T-helper 1 cell (primary cell): ENCODE results near the gene UBTD2.

ENCODE experiments used
- DNase-seq, 5 donors: peaks; one replicate each; pipeline ENCODE4 v3.0.0-alpha.2; 2012 to 2020

The UBTD2 gene

GRCh38 chr5:172189693-172190296, 93.8 kb downstream of the UBTD2 start:
- no peak for DNase-seq

- DNase-seq = no peak
Measured at GRCh38 chr5:172188893-172189692, 94.5 kb downstream of the UBTD2 start.

DNA sequence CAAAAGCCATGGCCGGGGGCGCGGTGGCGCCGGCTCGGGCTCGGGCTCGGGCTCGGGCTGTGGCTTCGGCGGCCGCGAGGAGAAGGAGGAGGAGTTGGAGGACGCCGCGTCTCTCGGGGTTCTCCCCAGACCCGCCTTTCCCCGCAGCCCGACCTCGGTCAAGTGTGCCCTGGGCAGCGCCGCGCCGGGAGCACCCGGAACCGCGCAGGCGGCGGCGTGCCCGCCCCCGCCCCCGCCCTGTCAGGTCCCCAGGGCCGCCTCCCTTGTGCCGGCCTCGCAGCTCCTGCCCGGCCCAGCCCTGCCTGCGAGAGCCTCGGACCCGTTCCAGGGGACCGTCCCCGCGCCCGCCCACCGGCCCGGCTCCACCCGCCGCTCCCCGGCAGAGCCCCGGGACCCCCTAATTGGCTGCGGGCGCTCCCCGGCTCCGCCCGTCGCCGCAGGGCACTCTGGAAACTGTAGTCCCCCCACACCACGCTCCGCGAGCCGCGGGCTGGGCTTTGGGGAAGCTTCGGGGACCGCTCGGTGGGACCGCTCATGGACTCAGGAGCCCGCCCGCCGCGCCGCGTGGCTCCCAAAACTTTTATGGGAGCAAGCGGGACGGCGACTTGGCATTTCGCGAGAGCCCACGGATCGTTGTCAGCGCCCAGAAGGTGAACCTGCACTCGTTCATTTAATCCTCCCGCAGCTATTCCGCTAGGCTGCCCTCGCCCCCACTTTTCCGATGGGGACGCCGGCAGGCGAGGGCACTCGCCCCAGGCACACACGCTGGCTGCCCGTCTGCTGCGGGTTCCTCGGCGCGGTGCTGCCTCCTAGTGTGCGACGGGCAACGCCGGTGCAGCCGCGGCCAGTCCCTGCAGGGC, 95.3 kb downstream of the UBTD2 start, which contains the start of gene STK10:
Gene STK10 (minus strand): TSS at position 192 of the 860 bp plus-strand sequence. CDS start 182 bp downstream, at position 10.
- DNase-seq = peak; percentile 76 to 91 (median 86)

DNA sequence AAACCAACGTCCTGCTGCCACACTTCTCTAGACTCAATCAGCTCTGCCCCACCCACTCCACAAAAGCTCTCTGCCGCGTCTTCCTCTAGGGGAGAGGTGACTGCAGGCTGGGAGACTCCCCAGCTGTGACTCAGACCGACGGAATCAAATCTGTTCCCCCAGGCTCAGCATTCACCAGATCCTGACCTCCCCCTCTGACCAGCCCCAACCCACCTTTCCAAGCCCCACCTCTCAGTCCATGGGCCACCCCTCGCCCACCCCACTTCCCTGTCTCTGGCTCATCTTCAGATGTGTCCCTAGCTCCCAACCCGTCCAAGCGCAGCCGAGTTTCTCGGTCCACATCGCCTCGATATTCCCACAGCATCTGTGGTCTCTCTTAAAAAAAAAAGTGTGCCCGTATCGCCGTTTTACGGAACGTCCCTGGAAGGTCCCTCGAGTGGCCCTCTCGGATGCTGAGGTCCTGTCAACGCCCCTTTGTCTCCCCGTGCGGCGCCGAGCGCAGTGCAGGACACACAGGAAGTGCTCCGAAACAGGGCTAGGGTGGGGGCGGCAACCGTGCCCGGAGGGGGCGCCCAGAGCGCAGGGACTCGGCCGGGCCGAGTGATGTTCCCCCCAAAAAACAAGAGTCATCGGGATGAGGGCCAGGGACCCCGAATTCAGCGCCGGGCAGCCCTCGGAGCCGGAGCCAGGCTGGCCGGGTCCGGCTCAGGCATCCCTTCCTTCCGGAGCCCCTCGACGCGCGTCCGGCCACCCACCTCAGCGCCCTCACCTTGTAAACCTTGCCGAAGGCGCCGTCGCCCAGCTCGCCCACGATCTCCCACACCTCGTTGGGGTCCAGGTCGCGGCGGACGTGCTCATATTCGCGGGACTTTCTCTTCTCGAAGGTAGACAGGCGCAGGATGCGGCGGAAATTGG, 96.2 kb downstream of the UBTD2 start:
- DNase-seq = peak; percentile 52 to 74 (median 68)

DNA sequence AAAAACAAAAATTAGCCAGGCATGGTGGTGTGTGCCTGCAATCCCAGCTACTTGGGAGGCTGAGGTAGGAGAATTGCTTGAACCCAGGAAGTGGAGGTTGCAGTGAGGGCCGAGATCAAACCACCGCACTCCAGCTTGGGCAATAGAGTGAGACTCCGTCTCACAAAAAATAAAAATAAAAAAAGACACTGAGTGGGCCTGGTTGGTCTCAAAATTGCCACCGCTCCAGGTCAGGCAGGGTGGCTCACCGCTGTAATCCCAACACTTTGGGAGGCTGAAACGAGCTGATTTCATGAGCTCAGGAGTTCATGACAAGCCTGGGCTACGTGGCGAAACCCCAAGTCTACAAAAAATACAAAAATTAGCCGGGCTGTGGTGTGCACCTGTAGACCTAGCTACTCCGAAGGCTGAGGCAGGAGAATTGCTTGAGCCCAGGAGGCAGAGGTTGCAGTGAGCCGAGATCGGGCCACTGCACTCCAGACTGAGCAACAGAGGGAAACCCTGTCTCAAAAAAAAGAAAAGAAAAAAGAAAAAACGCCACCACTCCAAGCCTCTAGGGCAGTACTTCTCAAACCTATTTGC, 97.4 kb downstream of the UBTD2 start:
- no peak for DNase-seq

GRCh38 chr5:172185096-172185461, 98.5 kb downstream of the UBTD2 start:
- DNase-seq = peak in 2 of 5 donors; percentile 17 to 31

DNA sequence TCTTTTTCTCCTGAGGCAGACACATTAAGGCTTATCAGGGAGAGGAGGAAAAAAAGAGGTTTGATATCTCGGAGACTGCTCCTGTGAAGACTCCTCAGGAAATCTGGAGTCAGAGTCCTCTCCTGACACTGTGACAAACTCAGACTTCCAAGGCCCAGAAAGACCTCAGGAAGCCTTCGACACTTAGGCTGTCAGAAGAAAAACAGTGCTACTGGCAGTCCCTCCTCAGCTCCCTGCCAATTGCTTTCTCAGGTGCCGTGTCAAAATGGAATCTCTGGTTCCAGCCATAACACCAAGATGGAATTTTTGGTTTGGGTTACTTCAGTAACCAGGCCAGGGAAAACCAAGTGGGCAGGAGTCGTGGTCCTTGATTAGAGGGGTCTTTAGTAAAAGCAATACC, 99.7 kb downstream of the UBTD2 start:
- DNase-seq = no peak

- no peak for DNase-seq
Measured at GRCh38 chr5:172182291-172182690, 101.3 kb downstream of the UBTD2 start.

GRCh38 chr5:172180936-172181335, 102.6 kb downstream of the UBTD2 start:
- peak in 3 of 5 donors; percentile 24 to 44 (median 37) for DNase-seq

DNA sequence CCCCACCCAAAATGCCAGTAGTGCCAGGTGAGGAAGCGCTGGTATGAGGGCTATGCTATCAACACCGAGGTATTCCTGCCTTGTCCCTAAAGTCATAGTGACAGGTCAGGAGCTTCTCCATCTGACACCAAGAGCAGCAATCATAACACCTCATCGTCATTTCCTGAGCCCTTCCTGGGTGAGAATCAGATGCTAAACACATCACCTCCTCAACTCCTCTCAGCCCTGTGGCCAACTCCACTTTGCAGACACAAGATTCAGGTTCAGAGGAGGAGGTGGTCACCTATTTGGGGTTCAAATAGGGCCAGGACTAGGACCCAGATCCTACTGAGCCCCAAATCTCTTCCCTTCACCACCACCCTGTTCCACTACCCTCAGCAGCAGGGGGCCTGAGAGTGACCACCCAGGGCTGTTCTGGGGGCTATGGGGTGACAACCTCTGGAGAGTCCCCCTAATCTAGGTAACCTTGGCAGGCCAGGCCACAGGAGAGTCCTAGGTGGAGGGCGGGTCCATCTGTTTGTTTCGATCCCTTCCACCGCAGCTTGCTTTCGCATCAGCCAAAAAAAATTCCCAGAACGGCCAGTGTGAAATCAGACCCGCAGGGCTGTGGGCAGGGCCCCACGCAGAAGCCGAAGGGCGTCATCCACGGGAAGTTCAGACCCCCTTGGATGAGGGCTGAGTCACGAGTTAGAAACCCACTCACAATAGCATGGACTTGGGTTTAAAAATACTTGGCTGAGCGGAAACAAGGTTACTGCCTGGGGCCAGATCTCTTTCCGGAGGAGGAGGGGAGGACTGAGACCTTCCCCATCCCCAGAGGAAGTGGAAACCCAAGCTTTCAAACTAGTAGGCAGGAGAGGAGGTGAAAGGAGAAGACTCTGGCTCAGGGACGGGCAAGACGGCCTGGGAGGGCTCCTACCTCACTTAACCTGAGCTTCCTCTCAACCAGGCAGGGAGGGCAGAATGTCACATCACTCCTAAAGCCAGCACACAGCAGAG, 104.3 kb downstream of the UBTD2 start:
- DNase-seq = peak in 4 of 5 donors; percentile 38 to 83 (median 47)

DNA sequence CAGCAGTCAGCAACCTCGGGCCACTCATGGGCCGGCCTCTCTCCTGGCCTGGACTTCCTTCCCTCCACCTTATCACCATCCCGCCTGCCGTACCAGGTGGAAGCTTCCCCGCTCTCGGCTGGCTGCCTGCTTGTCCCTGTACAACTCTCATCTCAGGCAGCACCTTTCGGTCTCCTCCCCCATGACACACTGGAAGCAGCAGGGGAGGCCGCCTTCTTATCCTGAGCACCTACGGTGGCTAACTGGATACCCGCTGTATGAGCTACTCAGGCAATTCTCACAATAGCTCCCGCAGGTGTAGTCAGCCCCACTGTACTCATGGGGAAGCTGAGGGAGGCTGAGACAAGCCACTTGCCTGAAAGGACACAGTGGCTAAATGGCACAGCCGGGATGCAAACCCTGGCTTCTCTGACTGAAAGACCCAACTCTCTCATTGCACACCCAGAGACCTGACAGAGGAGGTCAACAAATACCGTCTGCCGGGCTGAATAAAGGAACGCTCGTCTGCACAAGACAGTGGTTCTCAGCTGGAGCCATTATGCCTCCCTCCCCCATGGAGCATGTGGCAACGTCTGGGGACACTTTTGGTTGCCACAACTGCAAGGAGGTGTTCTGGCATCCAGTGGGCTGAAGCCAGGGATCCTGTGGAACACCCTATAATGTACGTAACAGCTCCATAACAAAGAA, 105.1 kb downstream of the UBTD2 start:
- no peak for DNase-seq

DNA sequence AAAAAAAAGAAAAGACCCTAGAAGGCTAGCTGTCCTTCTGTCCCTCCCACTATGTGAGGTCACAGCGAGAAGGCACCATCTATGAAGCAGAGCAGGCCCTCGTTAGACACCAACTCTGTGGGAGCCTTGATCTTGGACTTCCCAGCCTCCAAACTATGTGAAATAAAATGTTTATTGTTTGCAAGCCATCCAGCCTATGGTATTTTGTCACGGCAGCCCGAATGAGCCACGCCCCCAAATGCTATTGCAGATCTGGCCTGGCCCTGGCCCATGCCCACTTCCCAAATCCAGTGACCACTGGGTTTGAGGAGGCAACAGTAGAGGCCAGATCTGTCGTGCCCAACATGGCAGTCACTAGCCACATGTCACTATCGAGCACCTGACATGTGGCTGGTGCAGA, 106.4 kb downstream of the UBTD2 start:
- no peak for DNase-seq

DNA sequence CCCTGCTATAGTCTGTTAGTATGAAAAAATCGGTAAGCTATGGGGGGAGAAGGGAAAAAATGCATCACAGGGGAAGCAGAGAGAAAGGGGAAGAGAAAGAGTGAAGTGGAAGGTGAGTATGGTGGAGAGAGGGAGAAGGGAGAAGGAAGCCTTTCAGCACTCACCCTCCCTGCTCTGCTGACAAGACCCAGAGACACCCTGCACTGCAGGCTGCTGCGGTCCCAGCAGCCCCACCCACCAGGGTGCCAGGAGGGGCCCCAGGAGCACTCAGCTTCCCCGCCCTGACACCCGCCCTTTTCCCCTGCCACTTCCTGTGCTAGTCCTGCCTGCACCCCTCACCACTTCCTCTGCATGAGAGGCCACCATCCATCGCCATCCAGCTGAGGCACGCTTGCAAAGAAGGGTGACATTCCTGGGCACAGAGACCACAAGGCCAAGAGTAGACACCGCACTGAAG, 108.3 kb downstream of the UBTD2 start:
- peak; percentile 79 to 97 (median 86) for DNase-seq

- DNase-seq = peak; percentile 34 to 88 (median 53)
Measured at GRCh38 chr5:172173564-172174153, 109.9 kb downstream of the UBTD2 start.

GRCh38 chr5:172172912-172173563, 110.5 kb downstream of the UBTD2 start:
- no peak for DNase-seq

DNA sequence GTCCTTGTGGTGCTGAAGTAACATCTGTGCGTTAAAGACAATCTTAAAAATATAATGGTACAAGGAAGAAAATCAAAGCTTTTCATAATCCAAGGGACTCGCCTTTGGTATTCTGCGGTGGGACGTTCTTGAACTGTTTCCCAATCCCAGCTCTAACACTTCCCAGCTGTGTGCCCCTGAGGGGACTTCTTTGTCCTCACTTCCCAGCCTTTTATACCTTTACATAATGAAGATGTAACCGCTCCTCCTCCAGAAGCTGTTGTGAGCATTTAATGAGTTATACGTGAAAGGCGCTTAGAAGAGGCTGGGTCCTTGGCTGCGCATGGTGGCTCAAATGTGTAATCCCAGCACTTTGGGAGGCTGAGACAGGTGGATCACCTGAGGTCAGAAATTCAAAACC, 112.4 kb downstream of the UBTD2 start:
- no peak for DNase-seq

GRCh38 chr5:172170251-172170701, 113.3 kb downstream of the UBTD2 start:
- peak in 1 of 5 donors; percentile 44 for DNase-seq

GRCh38 chr5:172169216-172169615, 114.3 kb downstream of the UBTD2 start:
- no peak for DNase-seq

DNA sequence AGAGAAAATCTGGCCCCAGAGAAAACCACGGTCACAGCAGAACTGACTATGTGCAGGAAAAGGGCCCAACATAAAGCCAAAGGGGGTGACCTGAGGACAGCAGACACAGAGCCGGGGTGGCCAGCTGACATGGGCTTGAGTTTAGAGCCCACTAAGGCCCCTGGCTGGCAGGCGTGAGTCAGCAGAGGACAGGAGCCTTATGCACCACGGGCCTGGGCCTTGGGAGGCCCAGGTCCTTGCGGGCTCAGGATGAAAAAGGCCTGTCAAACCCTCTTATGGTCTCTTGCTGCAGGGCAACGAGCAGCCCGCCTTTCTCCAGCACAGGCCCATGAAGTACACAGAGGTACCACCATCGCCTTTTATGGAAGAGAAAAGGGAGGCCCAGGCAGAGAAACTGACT, 115.3 kb downstream of the UBTD2 start:
- DNase-seq = no peak
